ENCODE measurements around the gene PXDN.

Gene PXDN

DNA sequence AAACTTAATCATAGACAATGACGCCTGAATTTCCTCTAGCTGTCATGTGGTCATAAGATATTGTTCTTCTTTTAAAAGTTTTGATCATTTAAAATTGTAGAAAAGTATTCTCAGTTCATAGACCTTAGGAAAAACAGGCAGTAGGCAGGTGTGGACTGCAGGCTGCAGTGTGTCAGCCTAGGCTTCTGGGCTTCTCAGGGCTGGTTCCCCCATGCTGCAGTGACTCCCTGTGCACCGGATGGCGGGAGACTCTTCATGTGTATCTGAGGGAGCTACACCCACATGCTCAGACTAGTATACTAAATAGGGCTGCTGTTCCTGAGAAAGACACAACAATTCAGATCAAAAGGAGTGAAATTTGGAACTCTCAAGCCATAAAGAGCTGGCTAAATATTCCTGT is 72.4 kb downstream of the PXDN start:
- no peak overlapping the region for H3K4me2 ChIP-seq (ENCODE audit: low read length)
- no peak overlapping the region for H2BK120ac ChIP-seq (ENCODE audit: low read depth, low read length)
- H3K36me3 ChIP-seq (ENCODE audit: control insufficient read depth, insufficient read depth, low read length), result peaks cover 12% of the 10 kb centered on the region
- H3K27me3 ChIP-seq (ENCODE audit: insufficient read depth, low read length, poor library complexity), result no peaks in the 10 kb centered on the region
- DNase-seq, result no peak
- no peaks in the 10 kb centered on the region for H3K79me2 ChIP-seq (ENCODE audit: control insufficient read depth, insufficient read depth, low read length)
- H3K4me3 ChIP-seq (ENCODE audit: low read length), result no peak overlapping the region
- no peak overlapping the region for H2AK5ac ChIP-seq (ENCODE audit: low read length)
- H2BK5ac ChIP-seq (ENCODE audit: low read length), result no peak overlapping the region
- no peak overlapping the region for H3K23ac ChIP-seq (ENCODE audit: low read length)
- H3K9ac ChIP-seq (ENCODE audit: low read length), result no peak overlapping the region
- no peak overlapping the region for H3K18ac ChIP-seq (ENCODE audit: low read length)
- WGBS (ENCODE audit: extremely low coverage, insufficient coverage, low lambda C conversion rate), result no CpG with 5 or more reads among the region's 3 CpGs
- no peak overlapping the region for H4K5ac ChIP-seq (ENCODE audit: low read length)
- no peak overlapping the region for H2BK15ac ChIP-seq (replicated peaks; ENCODE audit: low read depth)
- no peak overlapping the region for H4K8ac ChIP-seq (ENCODE audit: low read depth, low read length)
- H3K4ac ChIP-seq (ENCODE audit: low read depth, low read length), result no peak overlapping the region
- no peak overlapping the region for H3K56ac ChIP-seq (ENCODE audit: low read length)
- no peaks in the 10 kb centered on the region for H3K4me1 ChIP-seq (ENCODE audit: control insufficient read depth, low read depth, low read length)
- H3K27ac ChIP-seq (ENCODE audit: low read depth, low read length), result no peak overlapping the region
- no peaks in the 10 kb centered on the region for H3K79me1 ChIP-seq (ENCODE audit: low read length)

DNA sequence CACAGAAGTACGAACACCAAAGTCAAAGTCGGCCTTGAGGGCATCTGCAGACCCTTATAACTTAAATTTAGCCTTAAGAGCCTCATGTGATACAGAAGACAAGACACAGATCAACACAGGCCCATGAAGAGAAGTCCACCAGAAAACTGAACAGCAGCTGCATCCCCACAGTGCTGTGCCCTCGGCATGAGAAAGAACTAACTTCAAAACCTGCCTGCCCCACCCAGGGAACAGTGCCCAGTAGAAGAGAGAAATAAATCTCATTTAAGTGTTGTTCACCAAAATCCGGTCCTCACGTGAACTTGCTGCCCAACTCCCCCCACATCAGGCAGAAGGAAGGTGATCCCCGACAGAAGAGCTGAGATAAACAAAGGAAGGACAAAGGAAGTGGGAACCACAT is 73.7 kb downstream of the PXDN start:
- Histone ChIP-seq H3K79me2 (ENCODE audit: control insufficient read depth, insufficient read depth, low read length) (no peaks in the 10 kb centered on the region), H2AK5ac (ENCODE audit: low read length) (no peak overlapping the region), H3K18ac (ENCODE audit: low read length) (no peak overlapping the region), H3K4me3 (ENCODE audit: low read length) (no peak overlapping the region), H3K4ac (ENCODE audit: low read depth, low read length) (no peak overlapping the region), H3K4me2 (ENCODE audit: low read length) (no peak overlapping the region), H3K9ac (ENCODE audit: low read length) (no peak overlapping the region), H4K8ac (ENCODE audit: low read depth, low read length) (no peak overlapping the region), H3K56ac (ENCODE audit: low read length) (no peak overlapping the region), H3K36me3 (ENCODE audit: control insufficient read depth, insufficient read depth, low read length) (peaks cover 12% of the 10 kb centered on the region), H3K27me3 (ENCODE audit: insufficient read depth, low read length, poor library complexity) (no peaks in the 10 kb centered on the region), H4K5ac (ENCODE audit: low read length) (no peak overlapping the region), H3K79me1 (ENCODE audit: low read length) (no peaks in the 10 kb centered on the region), H2BK5ac (ENCODE audit: low read length) (no peak overlapping the region), H3K27ac (ENCODE audit: low read depth, low read length) (no peak overlapping the region), H3K4me1 (ENCODE audit: control insufficient read depth, low read depth, low read length) (no peaks in the 10 kb centered on the region), H2BK120ac (ENCODE audit: low read depth, low read length) (no peak overlapping the region), H3K23ac (ENCODE audit: low read length) (no peak overlapping the region), H2BK15ac (replicated peaks; ENCODE audit: low read depth) (no peak overlapping the region)
- DNase-seq, result no peak
- WGBS (ENCODE audit: extremely low coverage, insufficient coverage, low lambda C conversion rate), result no CpG with 5 or more reads among the region's 6 CpGs

DNA sequence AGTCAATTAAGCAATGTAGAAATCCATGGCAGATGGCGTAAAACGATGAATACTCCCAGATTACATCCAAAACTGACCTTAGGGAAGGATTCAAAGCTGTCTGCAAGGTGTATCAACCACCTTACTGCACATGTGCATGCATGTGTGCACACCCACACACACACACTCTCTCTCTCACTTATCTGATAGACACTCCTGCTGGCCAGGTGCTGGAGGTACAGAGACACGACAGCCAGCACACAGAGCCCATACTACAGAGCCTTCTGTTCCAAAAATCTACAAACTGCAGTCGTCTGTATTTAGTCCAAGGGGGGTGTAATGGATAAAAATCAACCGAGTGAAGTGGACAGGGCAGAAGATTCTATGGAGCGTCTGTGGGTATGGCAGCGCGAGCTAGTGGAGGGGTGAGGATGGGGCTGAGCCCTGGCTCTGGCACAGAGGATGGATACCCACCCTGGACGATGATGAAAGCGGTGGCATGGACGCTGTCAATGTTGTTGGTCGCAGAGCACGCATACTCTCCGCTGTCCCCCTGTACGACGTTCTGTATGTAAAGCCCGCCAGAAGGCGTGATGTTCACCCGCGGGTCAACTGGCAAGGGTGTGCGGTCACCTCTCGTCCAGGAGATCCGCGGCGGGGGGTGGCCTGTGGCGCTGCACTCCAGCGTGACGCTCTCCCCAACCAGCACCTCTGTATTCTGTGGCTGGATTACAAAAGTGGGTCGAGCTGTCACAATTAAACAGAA is 78.4 kb downstream of the PXDN start:
- Histone ChIP-seq H3K27me3 (ENCODE audit: insufficient read depth, low read length, poor library complexity) (no peaks in the 10 kb centered on the region), H2AK5ac (ENCODE audit: low read length) (no peak overlapping the region), H4K8ac (ENCODE audit: low read depth, low read length) (no peak overlapping the region), H3K4me3 (ENCODE audit: low read length) (no peak overlapping the region), H3K23ac (ENCODE audit: low read length) (no peak overlapping the region), H3K4me1 (ENCODE audit: control insufficient read depth, low read depth, low read length) (no peaks in the 10 kb centered on the region), H3K79me1 (ENCODE audit: low read length) (no peaks in the 10 kb centered on the region), H3K27ac (ENCODE audit: low read depth, low read length) (no peak overlapping the region), H2BK15ac (replicated peaks; ENCODE audit: low read depth) (no peak overlapping the region), H3K9ac (ENCODE audit: low read length) (no peak overlapping the region), H2BK120ac (ENCODE audit: low read depth, low read length) (no peak overlapping the region), H3K36me3 (ENCODE audit: control insufficient read depth, insufficient read depth, low read length) (peaks cover 12% of the 10 kb centered on the region), H3K4ac (ENCODE audit: low read depth, low read length) (no peak overlapping the region), H3K79me2 (ENCODE audit: control insufficient read depth, insufficient read depth, low read length) (no peaks in the 10 kb centered on the region), H4K5ac (ENCODE audit: low read length) (no peak overlapping the region), H3K18ac (ENCODE audit: low read length) (no peak overlapping the region), H3K56ac (ENCODE audit: low read length) (no peak overlapping the region), H3K4me2 (ENCODE audit: low read length) (no peak overlapping the region), H2BK5ac (ENCODE audit: low read length) (no peak overlapping the region)
- WGBS (ENCODE audit: extremely low coverage, insufficient coverage, low lambda C conversion rate), result no CpG with 5 or more reads among the region's 29 CpGs
- no peak for DNase-seq

DNA sequence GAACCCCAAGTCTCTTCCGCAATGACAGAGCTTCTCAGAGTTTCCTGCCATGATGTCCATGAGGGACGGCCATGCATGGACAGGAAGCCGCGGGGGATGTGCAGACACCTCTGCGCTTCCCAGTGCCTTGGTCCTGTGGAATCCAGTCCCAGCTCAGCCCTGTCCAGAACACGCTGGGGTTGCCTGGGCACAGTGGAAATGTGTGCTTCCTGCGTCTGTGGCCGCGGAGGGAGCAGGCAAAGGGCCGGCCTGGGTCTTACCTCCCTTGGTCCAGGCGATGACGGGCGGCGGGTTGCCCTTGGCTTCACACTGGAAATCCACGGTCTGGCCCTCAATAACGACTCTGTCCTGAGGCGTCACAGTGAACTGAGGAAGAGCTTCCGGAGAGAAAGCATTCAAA is 79.6 kb downstream of the PXDN start:
- H4K5ac ChIP-seq (ENCODE audit: low read length), result no peak overlapping the region
- no peaks in the 10 kb centered on the region for H3K4me1 ChIP-seq (ENCODE audit: control insufficient read depth, low read depth, low read length)
- no peaks in the 10 kb centered on the region for H3K27me3 ChIP-seq (ENCODE audit: insufficient read depth, low read length, poor library complexity)
- no peak overlapping the region for H3K9ac ChIP-seq (ENCODE audit: low read length)
- peaks cover 14% of the 10 kb centered on the region for H3K36me3 ChIP-seq (ENCODE audit: control insufficient read depth, insufficient read depth, low read length)
- no peak for DNase-seq
- H4K8ac ChIP-seq (ENCODE audit: low read depth, low read length), result no peak overlapping the region
- no peak overlapping the region for H3K23ac ChIP-seq (ENCODE audit: low read length)
- no peak overlapping the region for H2BK120ac ChIP-seq (ENCODE audit: low read depth, low read length)
- H3K18ac ChIP-seq (ENCODE audit: low read length), result no peak overlapping the region
- no peak overlapping the region for H3K56ac ChIP-seq (ENCODE audit: low read length)
- no peak overlapping the region for H2BK5ac ChIP-seq (ENCODE audit: low read length)
- H3K4me2 ChIP-seq (ENCODE audit: low read length), result no peak overlapping the region
- no peak overlapping the region for H3K4me3 ChIP-seq (ENCODE audit: low read length)
- H3K79me2 ChIP-seq (ENCODE audit: control insufficient read depth, insufficient read depth, low read length), result no peaks in the 10 kb centered on the region
- no peak overlapping the region for H2AK5ac ChIP-seq (ENCODE audit: low read length)
- no peak overlapping the region for H3K4ac ChIP-seq (ENCODE audit: low read depth, low read length)
- no peak overlapping the region for H3K27ac ChIP-seq (ENCODE audit: low read depth, low read length)
- no peak overlapping the region for H2BK15ac ChIP-seq (replicated peaks; ENCODE audit: low read depth)
- H3K79me1 ChIP-seq (ENCODE audit: low read length), result no peaks in the 10 kb centered on the region
- WGBS (ENCODE audit: extremely low coverage, insufficient coverage, low lambda C conversion rate), result no CpG with 5 or more reads among the region's 18 CpGs

DNA sequence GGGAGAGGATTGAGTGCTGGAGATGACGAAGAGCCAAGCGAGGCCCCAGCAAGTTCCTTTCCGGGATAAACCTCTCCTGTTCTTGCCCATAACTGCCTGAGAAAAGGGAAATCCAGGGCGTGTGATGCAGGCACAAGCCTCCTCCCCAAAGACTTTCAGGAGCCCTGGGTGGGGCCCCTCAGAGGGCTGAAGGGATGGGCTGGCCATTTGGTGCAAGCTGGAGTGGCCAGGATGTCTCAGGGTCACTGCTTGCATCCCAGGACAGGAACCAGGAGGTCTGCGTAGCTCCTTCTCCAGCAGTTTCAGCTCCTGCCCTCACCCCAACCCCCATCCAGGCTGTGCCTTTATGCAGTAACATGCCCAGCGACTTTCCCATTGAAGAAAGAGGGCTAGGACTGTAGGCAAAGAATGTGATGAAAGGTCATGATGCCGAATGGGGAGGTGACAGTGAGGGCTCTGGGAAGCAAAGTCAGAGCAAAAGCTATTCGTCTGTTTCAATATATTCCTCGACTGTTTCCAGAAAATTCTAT is 80.2 kb downstream of the PXDN start:
- no peak overlapping the region for H2BK15ac ChIP-seq (replicated peaks; ENCODE audit: low read depth)
- no peak overlapping the region for H3K4me2 ChIP-seq (ENCODE audit: low read length)
- H4K5ac ChIP-seq (ENCODE audit: low read length), result no peak overlapping the region
- H3K4me3 ChIP-seq (ENCODE audit: low read length), result no peak overlapping the region
- H2AK5ac ChIP-seq (ENCODE audit: low read length), result no peak overlapping the region
- no peak overlapping the region for H3K27ac ChIP-seq (ENCODE audit: low read depth, low read length)
- no peak for DNase-seq
- H3K56ac ChIP-seq (ENCODE audit: low read length), result no peak overlapping the region
- no peaks in the 10 kb centered on the region for H3K27me3 ChIP-seq (ENCODE audit: insufficient read depth, low read length, poor library complexity)
- H4K8ac ChIP-seq (ENCODE audit: low read depth, low read length), result no peak overlapping the region
- no peak overlapping the region for H2BK120ac ChIP-seq (ENCODE audit: low read depth, low read length)
- no peak overlapping the region for H2BK5ac ChIP-seq (ENCODE audit: low read length)
- no peak overlapping the region for H3K4ac ChIP-seq (ENCODE audit: low read depth, low read length)
- H3K36me3 ChIP-seq (ENCODE audit: control insufficient read depth, insufficient read depth, low read length), result peaks cover 14% of the 10 kb centered on the region
- no peaks in the 10 kb centered on the region for H3K79me2 ChIP-seq (ENCODE audit: control insufficient read depth, insufficient read depth, low read length)
- no peak overlapping the region for H3K9ac ChIP-seq (ENCODE audit: low read length)
- H3K4me1 ChIP-seq (ENCODE audit: control insufficient read depth, low read depth, low read length), result no peaks in the 10 kb centered on the region
- no peak overlapping the region for H3K18ac ChIP-seq (ENCODE audit: low read length)
- whole genome bisulfite sequencing (ENCODE audit: extremely low coverage, insufficient coverage, low lambda C conversion rate), result no CpG with 5 or more reads among the region's 9 CpGs
- no peak overlapping the region for H3K23ac ChIP-seq (ENCODE audit: low read length)
- H3K79me1 ChIP-seq (ENCODE audit: low read length), result no peaks in the 10 kb centered on the region

DNA sequence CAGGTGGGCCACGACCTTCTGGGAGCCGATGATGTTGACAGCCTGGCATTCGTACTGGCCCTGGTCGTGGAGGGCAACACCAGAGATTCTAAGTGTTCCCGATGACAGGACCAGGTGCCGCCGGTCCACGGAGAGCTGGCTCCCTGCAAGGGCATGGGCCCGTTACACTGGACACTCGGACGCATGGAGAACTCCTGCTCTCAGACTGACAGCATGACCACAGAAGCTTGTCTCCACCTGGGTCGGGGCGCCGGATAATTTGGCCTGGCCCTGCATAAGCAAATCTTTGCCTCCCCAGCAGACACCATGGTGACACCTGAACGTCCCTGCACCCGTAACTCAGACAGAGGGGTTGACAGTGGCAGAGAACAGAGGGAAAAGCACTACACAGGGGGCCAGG is 80.7 kb downstream of the PXDN start:
- Histone ChIP-seq H4K5ac (ENCODE audit: low read length) (no peak overlapping the region), H3K4me3 (ENCODE audit: low read length) (no peak overlapping the region), H2BK120ac (ENCODE audit: low read depth, low read length) (no peak overlapping the region), H3K56ac (ENCODE audit: low read length) (no peak overlapping the region), H3K79me1 (ENCODE audit: low read length) (no peaks in the 10 kb centered on the region), H3K27ac (ENCODE audit: low read depth, low read length) (no peak overlapping the region), H2AK5ac (ENCODE audit: low read length) (no peak overlapping the region), H4K8ac (ENCODE audit: low read depth, low read length) (no peak overlapping the region), H3K36me3 (ENCODE audit: control insufficient read depth, insufficient read depth, low read length) (peaks cover 14% of the 10 kb centered on the region), H2BK15ac (replicated peaks; ENCODE audit: low read depth) (no peak overlapping the region), H3K18ac (ENCODE audit: low read length) (no peak overlapping the region), H3K27me3 (ENCODE audit: insufficient read depth, low read length, poor library complexity) (no peaks in the 10 kb centered on the region), H3K23ac (ENCODE audit: low read length) (no peak overlapping the region), H2BK5ac (ENCODE audit: low read length) (no peak overlapping the region), H3K4ac (ENCODE audit: low read depth, low read length) (no peak overlapping the region), H3K4me1 (ENCODE audit: control insufficient read depth, low read depth, low read length) (no peaks in the 10 kb centered on the region), H3K79me2 (ENCODE audit: control insufficient read depth, insufficient read depth, low read length) (no peaks in the 10 kb centered on the region), H3K9ac (ENCODE audit: low read length) (no peak overlapping the region), H3K4me2 (ENCODE audit: low read length) (no peak overlapping the region)
- WGBS (ENCODE audit: extremely low coverage, insufficient coverage, low lambda C conversion rate), result no CpG with 5 or more reads among the region's 16 CpGs
- DNase-seq, result no peak

Data from mesendoderm (in vitro differentiated cells).